Kasumi-1 (cell line): ENCODE measurements around the gene APLP2.

Experiments
- DNase-seq, 2 experiments: peaks; one replicate each; lab custom pipeline; 2025; lab: John Stamatoyannopoulos, UW

The APLP2 gene

DNA sequence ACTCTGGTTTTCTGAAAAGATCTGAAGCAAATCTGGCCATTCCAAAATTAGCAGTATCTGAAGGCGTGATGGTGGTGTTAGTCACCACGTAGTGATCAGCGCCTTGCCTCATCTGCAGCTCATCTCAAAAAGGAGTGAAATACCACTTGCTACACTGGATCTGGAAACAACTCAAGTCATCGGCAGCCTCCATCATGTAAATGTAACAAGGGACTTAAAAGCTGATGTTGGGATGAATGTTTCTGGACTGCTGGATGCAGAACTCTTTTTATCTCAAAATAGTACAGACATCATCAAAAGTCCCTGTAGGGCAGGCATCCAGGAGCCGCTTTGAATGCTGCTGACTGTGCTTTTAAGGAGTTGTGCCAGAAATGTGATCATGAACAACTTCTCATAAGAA, 14.1 kb upstream of the APLP2 start:
- no peak for DNase-seq

DNA sequence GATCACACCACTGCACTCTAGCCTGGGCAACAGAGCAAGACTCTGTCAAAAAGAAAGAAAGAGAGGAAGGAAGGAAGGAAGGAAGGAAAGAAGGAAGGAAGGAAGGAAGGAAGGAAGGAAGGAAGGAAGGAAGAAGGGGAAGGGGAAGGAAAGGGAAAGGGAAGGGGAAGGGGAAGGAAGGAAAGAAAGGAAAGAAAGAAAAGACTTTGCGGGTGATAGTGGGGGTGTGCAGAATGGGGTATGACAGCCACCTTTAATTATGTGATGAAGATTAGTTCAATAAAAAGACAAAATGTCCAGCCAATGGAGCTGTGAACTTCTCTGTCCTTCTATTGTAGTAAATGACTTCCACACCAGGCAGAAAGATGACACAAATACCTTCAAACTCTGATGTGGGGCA, 8.7 kb upstream of the APLP2 start:
- no peak for DNase-seq

DNA sequence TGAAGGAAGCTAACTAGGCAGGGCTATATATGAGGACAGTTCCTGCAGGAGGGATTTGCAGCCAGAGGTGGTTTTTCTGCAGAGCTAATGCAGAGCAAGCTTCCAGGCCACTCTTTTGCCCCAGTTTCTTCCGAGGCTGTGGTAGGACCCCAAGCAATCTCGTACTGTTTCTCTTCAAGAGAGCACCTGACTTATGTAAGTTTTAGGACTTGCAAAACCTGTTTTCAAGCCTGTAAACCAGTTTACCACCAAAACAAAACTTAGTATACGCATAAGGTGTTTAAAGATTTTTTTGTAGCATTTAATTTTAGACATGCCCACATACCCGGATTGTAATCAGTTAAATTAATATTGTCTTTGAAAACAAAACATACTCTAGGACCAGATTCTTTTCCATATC, 7.7 kb upstream of the APLP2 start:
- no peak for DNase-seq

DNA sequence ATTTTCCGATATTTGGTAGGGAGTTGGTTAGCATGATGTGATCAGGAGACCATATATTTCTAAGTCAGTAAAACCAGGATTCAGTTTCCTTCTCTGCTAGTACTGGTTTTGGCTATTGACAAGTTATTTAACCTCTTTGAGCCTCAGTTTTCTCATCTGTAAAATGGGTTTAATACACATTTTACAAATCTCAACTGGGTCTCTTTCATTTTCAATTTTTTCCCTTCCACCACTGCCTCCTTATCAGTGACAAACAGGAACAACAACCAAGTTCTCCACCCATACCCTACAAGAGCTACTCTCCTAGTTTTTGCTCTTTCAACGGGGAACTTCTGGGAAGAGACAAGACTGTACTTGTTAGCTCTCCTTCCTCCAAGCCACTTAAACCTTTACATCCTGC, 6.2 kb upstream of the APLP2 start:
- no peak for DNase-seq

GRCh38 chr11:130064596-130064995, 5.1 kb upstream of the APLP2 start:
- peak; percentile 65 to 73 for DNase-seq

DNA sequence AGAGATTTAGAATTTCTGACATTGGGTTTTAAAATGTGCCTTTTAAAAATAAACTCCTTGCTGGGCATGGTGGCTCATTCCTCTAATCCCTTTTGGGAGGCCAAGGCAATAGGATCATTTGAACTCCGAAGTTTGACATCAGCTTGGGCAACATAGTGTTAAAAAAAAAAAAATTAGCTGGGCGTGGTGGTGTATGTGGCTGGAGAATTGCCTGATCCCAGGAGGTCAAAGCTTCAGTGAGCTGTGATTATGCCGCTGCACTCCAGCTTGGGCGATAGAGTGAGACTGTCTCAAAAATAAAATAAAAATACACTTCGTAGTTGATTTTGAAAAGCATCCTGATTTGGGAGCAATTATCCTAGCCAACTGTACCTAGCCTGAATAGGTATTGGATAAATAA, 3.4 kb upstream of the APLP2 start:
- DNase-seq, result no peak

DNA sequence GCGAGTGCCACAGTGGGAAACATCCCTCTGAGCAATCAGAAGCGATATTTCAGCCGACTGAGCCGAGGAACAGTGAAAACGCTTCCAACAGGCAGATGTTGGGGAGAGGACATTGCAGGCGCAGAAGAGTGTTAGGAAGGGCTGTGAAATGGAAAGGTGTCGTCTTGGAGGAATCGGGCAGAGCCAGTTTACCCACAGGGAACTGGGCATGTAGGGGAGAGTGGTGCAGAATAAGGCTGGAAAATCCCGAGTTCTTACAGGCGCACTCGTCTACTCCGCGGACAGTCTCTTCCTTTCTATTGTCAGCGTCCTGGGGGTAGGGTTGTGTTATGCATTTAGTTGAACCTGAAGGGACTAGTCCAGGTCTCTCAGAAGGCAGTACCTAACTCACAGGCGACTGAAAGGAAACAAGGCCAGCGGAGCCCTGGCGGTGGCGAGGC, 1.1 kb upstream of the APLP2 start:
- DNase-seq, result peak in 1 of 2 experiments; percentile 65

DNA sequence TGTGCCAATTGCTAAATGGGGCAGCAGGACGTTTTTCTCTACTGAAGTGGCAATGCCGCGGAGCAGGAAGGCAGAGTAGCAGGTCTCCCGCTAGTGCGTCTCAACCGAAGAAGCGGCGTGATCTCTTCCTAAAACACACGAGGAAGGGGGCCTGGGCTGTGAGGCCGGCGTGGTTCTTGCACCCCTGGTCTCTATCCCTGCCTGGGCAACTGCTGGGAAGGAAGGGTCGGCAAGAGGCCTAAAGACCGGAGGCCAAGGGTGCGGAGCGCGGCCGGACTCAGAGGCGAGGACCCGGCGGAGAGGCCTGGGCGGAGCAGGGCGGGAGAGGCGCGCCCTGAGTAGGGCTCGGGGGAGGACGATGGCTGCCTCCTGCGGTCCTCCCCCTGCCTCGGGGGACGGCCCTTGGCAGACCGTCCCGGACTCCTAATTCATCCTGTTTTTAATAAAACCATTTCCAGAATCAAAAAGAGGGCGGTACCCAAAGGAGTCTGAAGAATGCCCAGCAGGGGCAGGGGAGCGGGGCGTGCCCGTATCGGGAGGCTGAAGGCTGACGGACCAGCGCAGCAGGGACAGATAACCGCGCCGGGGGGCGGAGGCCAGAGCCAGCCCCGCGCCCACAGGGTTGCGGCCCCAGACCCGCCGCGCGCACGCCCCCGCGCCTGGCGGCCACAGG, 572 bp upstream of the APLP2 start:
- DNase-seq, result peak; percentile 70 to 80

GRCh38 chr11:130070109-130070845, 583 bp downstream of the APLP2 start:
- peak in 1 of 2 experiments; percentile 24 for DNase-seq

DNA sequence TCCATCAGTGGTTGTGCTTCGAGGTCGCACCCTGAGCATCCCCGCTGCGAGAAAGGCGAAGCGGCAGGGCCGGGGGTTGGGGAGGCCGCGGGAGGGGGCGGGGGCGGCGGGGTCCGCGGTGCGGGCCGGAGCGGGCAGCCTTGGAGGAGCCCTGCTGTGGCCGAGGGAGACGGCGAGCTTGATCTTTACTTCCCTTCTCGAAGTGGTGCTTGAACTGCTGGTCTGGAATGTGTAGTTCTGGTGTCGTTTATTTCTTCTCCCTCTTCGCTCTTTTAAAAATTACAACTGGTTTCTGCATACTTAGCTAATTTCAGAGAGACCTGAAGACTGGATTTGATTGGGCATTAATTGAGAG, 1.1 kb downstream of the APLP2 start:
- DNase-seq, result peak; percentile 51 to 68

DNA sequence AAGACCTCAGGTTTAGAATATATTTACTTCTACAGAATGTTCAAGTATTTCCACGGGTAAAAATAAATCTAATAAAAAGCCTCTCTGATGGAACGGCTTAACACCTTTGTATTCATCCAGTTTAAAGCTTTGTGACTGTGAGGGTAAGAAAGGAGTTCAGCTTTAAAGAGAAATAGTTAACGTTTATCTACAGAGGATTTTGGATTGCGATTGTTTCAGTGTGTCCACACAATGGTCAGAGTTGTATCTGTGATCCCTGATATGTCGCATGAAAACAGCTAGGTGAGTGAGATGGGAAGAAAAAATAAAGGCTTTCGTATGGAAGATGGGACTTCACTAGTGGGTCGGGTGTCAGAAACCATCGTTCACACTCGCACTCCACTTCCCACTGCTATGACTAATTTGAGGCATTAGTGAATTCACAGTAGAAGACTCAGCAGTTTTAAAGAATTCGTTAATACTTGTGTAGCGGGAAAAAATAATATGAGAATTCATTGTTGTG, 1.6 kb downstream of the APLP2 start:
- peak; percentile 28 to 68 for DNase-seq

DNA sequence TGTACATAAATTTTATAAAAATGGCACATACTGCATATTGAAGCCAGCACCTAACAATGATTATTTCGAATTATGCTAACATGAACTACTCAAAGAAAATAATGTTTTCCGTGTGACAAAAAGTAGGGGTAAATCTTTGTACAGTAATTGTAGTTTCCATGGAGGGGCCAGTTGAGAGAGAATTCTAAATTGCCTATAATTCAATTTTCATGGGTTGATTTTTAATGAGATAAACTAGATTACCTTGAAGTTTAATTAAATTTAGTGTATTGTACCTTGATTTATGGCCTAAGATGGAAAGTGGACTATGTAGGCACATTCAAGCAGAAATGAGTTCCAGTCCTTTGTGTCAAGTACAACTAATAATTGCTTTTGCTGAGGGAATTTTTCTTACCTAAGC, 5.0 kb downstream of the APLP2 start:
- DNase-seq, result no peak

DNA sequence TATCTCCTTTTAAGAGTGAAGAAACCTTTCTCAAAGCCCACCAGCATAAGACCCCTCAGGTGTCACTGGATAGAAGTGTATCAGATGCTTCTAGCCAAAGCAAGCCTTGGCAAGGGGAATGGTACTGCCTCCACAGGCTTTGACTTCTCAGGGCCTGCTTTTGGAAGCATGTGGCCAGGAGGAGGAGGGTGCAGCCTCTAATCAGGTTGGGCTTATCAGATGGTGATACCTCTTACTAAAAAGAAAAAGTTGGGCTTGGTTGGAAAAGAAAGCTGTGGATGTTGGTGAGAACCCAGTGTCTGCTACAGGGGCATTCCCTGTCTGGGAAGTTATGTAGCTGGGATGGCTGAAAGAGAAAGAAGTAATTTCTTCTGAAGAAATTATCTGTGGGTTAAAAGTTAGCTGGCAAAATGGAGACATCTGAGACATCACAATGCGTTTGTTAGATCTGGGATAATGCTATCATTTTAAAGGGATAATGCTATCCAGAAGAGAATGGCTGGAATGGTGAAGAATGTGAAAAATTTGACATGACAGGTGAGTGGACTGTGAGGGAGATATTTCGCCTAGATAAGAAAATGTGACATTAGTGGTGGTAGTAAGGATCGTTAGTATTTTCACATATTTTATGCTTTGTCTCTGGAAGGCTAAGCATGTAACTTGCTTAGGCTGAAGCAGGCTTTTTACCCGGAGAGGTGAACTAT, 7.2 kb downstream of the APLP2 start:
- no peak for DNase-seq

DNA sequence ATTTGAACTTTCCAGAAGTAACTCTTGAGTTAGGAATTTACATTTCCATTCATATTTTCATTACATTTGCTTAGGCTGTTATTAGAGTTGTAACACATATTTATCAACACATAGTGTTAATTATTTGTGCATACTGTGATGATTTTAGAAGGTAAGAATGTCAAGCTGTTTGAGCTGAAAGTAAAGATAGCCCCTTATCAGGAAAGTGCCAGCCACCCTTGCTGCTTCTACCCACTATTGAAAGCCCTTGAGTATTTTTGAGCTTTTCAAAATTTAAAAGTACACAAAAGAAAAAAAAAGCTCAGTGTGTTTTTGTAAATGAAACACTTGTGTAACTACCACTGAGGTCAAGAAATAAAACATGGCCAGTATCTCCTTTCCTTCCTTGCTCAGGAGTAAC, 8.0 kb downstream of the APLP2 start:
- no peak for DNase-seq

DNA sequence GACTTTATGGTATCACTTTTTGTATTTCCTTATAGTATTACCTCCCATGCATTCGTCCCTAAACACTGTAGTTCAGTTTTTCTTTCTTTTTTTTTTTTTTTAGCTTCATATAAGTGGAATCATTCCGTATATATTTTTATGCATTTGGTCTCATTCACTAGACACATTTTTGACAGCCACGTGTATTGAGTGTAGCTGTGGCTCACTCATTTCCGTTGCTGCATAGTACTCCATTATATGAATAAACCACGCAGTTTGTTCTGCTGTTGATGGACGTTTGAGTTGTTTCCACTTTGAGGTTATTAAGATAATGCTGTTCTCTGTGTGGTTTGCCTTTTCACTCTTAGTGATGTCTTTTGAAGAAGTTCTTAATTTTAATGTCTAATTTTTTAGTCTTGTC, 8.4 kb downstream of the APLP2 start:
- DNase-seq, result no peak

GRCh38 chr11:130085671-130086290, 16.1 kb downstream of the APLP2 start:
- DNase-seq, result no peak

DNA sequence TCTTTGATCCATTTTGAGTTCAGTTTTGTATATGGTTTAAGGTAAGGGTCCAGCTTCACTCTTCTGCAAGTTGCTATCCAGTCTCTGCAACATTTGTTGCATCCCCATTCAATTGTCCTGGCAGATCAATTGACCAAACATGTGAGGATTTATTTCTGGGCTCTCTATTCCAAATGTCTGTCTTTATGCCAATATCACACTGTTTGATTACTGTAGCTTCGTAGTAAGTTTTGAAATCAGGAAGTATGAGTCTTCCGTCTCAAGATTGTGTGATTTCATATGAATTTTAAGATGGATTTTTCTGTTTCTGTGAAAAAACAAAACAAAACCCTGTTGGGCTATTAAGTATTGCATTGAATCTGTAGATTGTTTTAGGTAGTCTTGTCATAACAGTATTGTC, 17.0 kb downstream of the APLP2 start:
- no peak for DNase-seq

DNA sequence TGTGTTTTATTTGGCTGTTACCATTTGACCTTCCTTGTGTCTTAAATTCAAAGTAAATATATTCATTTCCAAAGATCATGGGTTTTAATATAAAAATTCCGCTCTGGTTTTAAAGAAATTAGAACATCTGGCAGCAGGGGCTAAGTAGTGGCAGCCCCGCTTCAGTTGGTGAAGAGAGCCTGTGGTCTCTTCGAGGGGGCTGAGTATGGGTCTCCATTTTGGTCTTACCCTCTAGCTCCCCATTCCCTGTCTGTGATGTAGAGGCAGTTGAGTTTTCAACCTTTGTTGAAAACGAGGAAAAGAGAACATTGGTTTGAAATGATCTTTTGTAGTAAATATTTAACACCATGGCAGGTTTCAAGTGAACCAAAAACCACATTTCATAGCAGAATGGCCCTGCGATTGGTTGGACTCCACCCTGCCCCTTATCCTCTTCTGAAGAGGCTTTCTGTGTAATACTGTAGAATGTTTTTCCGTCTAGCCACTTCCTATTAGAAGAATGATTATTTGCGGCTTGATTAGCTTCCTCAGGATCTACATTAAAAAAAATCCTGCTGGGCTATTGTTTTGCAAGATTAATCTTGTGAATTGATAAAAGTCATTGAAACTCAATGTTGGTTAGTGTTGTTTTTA, 17.7 kb downstream of the APLP2 start:
- no peak for DNase-seq

- DNase-seq, result no peak
Observed at GRCh38 chr11:130088217-130088616, 18.5 kb downstream of the APLP2 start.

DNA sequence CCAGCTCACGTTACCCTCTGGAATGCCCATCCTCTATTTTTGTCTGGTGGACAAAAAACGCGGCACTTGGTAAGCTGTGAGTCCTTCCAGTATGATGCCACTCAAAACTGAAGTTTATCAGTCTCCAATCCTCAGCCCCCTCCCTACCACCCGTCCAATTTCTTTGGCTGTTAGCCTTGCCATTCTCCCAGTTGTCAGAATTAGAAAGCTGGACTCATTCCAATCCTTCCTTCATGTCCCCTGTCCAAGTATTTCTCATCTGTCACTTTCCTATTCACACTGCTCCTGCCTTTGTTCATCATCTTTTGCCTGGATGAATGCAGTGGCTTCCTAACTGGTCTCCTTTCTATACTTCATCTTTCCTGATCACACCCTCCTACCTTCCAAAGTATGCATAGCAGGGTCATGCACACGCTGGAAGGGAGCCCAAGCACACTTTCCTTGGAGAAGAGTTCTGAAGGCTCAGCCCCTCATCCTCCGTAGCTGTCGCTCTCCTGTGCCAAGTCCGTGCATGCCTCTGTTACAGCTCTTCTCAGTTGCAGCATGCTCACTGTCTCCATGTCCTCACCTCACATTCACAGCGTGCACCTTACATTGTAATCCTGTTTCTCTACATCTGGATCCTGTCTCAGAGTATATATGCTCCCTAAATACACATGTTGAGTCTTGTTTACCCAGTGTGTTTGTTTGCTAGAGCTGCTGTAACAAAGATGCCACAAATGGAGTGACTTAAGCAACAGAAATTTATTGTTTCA, 19.4 kb downstream of the APLP2 start:
- DNase-seq, result no peak

DNA sequence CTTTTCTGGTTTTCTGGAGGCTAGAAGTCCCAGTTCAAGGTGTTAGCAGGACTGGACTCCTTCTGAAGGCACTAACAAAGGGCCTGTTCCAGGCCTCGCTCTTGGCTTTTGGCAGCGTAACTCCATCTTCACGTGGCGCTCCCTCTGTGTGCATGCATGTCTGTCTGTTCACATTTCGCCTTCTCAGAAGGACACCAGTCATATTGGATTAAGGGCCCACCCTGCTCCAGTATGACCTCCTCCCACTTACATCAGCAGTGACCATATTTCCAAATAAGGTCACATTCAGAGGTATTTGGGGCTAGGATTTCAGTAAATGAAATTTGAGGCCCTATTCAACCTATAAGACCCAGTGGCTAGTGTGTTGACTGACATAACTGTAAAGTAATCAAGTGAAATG, 20.0 kb downstream of the APLP2 start:
- DNase-seq, result no peak
